Colon (tissue), 2 donors: Measurements from ENCODE around the gene ARHGAP1.
"Not testable (repeated sequence)": the region's sequence is repeated elsewhere in the genome, so short reads cannot be mapped to it uniquely, and the experiment has no call there.

Experiments used
- FAIRE-seq: peaks from 2 replicates; lab custom pipeline; 2012; peaks lifted over from hg19 to GRCh38; lab: Jason Lieb, UNC
- donor health status: control.
- donor health status: control.

Gene ARHGAP1

DNA sequence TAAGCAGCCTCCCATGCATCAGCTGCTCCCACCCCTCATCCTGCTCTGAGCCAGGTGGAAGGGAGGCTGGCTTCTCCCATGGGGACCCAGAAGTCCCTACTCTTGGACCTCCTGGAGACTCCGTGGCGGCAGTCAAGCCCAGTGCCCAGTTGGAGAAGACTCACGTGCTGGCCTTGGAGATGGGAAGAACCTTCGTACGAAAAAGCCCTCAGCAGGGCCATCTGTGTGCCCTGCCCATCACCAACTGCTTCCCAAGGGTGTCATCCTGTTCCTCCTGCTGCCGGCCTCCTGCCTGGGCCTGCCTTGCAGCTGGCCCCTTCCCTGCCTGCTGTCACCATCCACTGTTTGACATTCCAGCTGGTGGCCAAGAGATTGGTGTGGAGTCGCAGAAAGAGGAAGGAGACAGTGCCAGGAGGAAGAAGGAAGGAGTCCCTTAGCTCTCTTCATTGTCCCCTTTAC, 28.0 kb downstream of the ARHGAP1 start:
- FAIRE-seq = no peak

DNA sequence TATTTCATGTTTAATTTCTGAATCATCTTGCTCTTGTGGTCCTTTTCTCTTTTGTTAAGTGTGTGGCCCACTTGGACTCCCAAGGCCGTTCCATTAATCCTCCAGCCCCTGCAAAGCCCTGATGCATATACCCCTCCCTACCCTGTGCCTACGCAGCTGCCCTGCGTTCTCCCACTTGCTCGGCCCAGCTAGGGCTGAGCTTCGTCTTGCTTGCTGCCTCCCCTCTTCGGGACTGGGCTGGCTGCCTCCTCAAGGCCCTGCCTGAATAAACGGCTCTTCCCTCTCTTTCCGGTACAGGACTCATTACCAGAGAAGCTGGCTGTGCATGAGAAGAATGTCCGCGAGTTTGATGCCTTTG, 28.5 kb downstream of the ARHGAP1 start:
- FAIRE-seq = no peak

DNA sequence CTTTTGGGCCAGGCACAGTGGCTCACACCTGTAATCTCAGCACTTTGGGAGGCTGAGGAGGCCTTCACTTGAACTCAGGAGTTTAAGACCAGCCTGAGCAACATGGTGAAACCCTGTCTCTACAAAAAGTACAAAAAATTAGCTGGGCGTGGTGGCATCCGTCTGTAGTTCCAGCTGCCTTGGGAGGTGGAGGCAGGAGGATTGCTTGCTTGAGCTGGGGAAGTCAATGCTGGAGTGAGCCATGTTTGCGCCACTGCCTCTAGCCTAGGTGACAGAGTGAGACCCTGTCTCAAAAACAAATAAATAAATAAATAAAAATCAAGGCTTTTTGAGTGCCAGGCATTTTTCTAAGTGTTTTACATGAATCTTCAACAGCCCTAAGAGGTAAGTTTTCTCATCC, 29.9 kb downstream of the ARHGAP1 start:
- FAIRE-seq = not testable (repeated sequence)

DNA sequence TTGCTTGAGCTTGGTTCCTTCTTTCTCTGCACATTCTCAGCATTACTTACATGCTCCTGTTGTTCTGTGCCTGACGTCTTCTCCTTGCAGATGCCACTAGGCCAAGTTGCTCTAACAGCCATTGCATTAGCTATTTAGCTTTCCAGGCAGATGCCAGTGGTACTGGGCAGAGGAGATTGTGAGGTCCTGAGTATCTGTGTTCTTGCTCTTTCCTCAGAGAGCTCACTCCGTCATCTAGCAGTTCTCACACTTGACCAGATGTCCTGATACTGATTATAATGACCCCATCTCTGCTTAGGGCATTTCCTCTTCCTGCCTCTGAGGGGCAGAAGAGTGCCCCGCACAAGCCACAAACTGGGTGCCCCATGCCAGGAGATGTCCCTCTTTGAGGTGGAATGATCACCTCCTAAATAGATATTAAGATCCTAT, 30.7 kb downstream of the ARHGAP1 start:
- FAIRE-seq = no peak

DNA sequence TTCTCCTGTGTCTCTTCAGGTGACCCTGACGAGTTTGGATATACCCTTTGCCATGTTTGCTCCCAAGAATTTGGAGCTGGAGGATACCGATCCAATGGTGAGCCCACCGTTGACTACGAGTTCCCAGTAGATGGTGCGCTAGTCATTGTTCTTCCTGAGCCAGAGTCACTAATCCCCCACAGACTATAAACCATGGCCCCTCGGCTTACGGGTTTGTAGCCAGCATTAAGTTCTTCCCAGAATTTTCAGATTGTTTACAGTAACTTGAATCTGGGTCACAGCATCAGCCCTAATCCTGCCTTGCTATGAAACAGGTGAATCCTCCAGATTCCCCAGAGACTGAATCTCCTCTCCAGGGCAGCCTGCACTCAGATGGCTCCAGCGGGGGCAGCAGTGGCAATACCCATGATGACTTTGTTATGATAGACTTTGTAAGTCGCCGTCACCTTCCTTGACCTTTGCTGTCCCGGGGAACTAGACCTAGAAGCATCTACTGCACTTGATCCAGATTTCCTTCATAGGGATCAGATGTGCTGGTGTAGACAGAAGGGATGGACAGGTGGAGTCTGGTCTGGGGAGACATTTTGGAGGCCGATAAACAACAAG, 31.8 kb downstream of the ARHGAP1 start:
- FAIRE-seq = no peak

DNA sequence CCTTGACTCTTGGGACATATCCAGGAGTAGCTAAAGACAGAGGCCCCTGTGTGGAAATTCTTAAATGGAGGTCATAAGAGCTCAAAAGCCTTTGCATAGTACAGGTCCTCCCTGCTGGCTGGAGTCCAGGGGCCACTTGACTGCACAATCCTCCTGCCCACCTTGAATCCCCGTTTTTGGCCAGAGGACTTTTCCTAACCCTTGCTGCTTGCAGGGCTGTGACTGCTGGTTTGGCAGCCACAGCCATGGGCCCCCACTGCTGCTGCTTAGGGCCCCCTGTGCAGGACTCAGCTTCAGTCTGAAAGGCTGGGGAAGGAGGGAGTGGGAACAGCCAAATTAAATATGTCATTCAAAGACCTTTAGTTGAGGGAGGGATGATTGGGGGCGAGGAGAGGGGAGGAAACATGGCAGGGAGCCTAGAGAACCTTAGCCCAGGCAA, 33.4 kb downstream of the ARHGAP1 start:
- no peak for FAIRE-seq

DNA sequence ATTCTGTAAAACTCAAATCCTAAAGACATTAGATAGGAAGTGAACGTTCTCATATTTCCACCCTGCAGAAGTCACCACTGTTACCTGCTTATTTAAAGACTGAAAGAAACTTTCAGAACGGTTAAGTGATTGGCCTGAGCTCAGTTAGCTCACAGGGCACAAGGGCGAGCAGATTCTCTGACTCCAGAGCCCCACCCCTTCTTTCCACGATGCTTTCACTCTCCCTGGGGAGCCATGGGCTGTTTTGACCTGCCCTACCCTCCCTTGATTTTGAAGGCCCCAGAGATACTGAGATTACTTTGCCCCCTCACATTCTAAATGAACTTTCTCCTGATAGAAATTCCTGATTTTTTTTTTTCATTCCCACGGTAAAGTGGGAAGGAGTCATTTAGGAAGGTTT, 33.9 kb downstream of the ARHGAP1 start:
- no peak for FAIRE-seq

DNA sequence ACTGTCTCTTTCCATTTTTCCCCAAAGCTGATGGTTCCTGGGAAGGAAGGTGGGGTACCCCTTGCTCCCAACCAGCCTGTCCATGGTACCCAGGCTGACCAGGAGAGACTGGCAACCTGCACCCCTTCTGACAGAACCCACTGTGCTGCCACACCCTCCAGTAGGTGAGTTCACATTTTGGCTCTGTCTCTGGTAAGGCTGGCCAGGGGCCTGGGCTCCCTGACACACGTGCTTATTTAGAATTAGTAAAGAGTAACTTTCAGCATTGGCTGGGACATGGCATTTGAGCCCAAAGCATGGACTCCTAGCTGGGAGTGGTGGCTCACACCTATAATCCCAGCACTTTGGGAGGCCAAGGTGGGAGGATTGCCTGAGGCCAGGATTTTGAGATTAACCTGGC, 35.1 kb downstream of the ARHGAP1 start:
- FAIRE-seq = no peak

DNA sequence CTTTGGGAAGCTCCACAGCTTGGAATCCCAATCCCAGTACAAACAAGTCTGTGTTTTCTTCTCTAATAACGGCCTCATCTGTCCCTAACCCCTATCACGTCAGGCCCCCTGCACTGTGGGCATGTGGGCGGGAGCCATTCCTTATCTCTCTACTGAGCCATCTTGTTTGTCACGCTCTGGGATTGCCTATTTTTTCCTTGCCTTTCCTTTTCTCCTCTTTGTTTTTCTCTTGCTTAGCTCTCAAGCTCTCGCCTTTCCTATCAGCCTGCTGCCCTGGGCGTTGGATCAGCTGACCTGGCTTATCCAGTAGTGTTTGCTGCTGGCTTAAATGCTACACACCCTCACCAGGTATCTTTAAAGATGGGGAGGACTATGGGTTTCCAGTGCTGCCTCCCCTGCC, 35.8 kb downstream of the ARHGAP1 start:
- FAIRE-seq = no peak

DNA sequence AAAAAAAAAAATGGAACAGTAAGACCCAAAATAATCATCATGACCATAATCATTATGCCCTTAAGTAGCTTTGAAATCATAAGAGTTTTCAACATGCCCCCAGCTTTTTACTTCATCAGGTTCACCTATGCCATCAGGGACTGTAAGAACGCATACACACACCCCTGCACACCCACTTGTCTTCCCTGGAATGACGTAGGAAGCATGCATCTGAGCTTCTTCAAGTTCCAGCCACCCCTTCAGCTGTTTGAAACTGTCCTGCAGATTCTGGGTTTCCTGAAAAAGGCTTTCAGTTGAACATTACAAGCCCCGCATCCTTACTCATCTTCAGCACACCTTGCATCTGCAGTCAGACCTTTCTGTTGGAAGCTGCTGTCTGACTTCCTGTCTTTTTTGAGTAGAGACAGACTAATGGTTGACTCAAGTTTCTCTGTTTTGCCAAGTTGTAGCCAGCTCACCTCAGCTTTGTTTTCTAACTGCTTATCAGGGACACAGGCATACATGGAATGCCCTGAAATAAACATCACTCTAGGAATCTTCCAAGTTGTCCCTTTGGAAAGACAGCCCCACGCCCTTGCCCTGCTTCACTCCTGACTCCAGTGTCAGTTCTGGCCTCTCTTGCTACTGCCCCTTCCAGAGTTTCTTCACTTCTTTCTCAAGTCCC, 37.0 kb downstream of the ARHGAP1 start:
- FAIRE-seq = no peak

DNA sequence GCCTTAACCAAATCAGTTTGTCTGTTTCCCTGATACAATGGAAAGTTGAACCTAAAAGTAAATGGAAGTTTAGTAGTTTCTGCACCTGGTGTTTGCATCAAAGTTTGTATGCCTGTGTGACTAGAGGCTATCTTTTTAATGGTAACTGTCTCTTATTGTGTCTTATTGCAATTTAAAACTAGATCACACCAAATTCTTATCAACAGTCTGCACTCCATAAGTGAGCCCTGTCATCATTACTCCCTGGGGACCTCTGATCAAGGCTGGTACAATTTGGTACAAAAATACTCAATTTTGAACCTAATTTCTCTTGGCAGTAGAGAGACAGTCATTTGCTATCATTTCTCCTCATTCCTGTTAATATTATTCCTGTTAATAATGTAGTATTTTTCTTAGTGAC, 38.1 kb downstream of the ARHGAP1 start:
- FAIRE-seq = no peak

DNA sequence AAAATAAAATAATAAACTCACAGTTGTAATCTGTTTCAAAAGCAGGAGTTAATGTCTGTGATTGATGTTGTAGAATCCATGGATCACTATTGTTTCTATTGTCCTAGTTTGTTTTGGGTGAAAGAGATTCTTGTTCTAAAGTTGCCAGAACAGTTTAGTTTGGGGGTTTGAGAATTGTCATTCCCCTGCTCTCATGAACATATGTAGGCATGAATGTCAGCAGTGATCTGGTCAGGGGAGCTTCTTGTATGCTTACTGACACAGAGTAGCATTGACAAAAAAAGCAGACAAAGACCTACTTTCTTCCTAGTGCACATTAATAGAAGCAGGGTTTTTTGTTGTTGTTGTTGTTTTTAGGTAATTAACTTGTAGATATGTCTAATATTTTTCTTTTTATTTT, 38.6 kb downstream of the ARHGAP1 start:
- no peak for FAIRE-seq

DNA sequence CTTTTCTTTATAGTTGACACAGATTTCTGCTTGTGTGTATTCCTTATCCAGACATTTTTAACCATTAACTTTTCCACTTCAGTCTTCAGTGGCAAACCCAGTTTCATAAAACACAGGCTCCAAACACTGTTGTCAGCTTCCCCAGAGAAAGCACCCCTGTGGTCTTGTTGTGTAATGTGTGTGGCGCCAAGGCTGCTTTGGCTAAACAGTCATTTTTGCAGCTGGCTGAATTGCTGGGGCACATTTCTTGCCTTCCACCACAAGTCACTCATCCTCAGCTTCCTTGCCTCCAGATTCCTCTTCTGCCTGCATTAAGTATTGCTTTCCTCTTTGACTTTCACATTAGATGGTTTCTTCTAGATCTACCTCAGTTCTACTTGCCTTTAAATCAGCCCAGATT, 40.5 kb downstream of the ARHGAP1 start:
- FAIRE-seq = no peak

DNA sequence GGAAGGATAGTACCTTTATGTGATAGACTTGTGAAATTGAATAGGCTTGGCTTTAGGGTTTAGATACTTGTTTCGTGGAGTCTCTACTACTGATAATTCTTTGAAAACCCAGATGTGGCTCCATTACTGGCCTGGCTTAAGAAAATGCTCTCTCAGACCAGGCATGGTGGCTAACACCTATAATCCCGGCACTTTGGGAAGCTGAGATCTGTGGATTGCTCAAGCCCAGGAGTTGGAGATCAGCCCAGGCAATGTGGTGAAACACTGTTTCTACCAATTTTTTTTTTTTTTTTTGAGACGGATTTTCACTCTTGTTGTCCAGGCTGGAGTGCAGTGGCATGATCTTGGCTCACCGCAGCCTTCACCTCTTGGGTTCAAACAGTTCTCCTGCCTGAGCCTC, 42.2 kb downstream of the ARHGAP1 start:
- no peak for FAIRE-seq

DNA sequence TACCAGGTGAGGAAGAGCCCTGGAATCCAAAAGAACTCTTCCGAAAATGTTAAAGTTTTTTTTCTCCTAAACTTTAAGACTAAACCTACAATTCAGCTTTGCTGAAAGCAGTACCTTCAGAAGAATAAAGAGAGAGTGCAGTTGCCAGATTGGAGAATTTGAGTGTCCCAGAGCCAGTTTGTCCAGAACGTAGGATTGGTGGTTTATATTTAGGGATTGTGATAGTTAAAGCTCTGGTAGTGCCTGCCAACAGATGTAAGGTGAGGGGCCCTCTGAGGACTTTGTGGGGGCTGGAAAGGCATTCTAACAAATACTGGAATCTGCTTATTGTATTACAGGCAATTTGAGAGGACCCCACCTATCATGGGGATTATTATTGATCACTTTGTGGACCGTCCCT, 43.2 kb downstream of the ARHGAP1 start:
- no peak for FAIRE-seq

DNA sequence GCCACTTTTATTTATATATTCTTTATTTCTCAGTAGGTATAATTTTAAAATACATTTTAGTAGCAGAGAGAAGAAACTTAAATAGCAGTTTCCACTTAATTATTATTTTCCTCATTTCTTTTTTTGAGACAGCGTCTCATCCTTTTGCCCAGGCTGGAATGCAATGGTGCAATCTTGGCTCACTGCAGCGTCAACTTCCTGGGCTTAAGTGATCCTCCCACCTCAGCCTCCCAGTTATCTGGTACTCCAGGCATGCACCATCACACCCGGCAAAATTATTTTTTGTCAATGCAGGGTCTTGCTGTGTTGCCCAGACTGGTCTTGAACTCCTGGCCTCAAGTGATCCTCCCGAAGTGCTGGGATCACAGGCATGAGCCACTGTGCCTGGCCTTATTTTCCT, 44.8 kb downstream of the ARHGAP1 start:
- FAIRE-seq = no peak

DNA sequence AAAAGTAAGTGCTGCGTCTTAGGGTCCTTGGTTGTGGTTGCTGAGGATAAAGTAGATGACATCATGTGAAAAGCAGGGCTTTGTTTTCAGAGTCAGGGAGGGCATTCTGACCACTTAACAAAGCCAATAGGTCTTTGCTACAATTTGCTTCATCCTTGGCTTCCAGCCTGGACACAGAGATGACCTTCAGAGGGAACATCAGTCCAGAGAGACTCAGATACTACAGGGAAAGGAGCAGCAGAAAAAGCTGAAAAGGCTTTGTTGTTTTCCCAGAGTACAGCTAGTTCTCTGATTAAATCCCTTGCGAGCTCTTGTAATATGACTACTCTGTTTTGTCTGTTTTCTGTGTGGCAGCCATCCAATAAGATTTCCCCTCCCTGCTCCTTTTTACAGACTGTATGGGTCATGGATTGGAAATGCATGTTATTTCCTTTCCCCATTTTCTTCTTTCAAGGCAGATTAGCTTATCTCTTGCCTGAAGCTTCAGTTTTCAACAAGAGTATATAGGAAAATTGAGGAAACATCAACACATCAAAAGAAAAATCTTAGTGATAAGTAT, 51.2 kb downstream of the ARHGAP1 start:
- no peak for FAIRE-seq

DNA sequence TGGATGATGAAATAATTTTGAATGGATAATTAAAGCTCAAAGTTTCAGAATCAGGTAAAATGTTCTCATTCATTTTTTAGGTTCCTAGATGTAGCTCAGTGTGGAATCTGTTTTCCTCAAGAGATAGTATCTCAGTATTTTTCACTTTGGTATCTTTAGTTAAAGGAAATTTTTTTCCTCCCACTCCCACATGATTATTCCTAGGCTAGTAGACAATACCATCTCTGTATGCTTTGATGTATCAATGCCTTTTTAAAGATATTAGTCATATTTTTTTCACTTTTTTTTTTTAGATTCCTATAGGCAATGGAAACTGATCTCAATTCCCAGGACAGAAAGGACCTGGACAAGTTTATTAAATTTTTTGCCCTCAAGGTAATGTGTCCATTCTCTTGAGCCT, 56.4 kb downstream of the ARHGAP1 start:
- FAIRE-seq = no peak

DNA sequence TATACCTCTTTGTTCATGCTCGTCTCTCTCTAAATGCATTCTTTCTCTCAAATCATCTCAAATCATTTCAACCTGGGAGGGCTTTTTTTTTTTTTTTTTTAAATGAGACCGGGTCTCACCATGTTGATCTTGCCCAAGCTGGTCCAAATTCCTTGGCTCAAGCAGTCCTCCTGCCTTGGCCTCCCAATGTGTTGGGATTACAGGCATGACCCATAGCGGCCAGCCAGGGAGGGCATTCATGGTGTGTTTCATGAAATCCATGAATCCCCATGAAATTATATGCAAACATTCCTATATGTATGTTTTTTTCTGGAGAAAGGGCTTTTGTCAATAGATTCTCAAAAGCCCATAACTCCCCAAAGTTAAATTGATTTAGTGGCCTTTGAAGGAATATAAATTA, 56.9 kb downstream of the ARHGAP1 start:
- FAIRE-seq = no peak

DNA sequence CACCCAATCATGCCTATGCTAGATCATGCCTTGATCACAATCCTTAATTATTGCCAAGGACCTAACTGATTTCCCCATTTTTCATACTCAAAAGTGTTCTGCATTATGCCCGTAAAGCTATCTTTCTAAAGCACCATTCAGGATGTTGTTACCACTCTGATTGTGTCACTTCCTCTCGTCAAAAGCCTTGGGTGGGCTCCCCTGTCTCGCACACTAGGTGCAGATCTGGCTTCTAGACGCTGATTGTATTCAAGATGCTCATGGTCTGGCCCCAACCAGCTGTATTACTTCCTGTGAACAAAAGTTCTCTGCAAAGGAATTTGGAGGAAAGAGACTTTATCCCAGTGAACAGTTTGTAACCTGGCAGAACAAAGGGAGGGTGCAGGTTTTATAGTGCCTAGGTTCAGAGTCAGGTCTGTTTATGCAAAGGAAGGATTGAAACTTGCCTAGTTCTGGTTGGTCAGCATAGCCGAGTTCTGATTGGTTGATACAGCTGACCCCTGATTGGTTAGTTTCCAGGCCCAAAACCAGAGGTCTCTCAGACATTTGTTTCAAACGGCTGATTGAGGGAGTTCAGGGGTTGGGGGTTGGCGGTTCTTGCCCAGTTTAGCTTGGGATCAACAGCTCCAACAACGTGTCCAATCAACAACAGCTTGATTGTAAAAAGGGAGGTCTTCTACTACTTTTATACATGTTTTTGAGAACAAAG, 57.6 kb downstream of the ARHGAP1 start:
- no peak for FAIRE-seq

DNA sequence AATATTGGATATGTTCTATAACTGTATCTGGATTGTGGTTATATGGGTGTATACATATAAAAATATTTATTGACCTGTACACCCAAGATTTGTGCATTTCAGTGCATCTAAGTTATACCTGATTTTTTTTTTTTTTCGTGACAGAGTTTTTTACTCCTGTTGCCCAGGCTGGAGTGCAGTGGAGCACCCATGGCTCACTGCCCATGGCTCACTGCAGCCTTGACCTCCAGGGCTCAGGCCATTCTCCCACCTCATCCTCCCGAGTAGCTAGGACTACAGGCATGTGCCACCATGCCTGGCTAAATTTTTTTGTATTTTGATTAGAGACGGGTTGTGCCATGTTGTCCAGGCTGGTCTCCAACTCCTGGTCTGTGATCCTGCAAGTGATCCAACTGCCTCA, 58.8 kb downstream of the ARHGAP1 start:
- no peak for FAIRE-seq

DNA sequence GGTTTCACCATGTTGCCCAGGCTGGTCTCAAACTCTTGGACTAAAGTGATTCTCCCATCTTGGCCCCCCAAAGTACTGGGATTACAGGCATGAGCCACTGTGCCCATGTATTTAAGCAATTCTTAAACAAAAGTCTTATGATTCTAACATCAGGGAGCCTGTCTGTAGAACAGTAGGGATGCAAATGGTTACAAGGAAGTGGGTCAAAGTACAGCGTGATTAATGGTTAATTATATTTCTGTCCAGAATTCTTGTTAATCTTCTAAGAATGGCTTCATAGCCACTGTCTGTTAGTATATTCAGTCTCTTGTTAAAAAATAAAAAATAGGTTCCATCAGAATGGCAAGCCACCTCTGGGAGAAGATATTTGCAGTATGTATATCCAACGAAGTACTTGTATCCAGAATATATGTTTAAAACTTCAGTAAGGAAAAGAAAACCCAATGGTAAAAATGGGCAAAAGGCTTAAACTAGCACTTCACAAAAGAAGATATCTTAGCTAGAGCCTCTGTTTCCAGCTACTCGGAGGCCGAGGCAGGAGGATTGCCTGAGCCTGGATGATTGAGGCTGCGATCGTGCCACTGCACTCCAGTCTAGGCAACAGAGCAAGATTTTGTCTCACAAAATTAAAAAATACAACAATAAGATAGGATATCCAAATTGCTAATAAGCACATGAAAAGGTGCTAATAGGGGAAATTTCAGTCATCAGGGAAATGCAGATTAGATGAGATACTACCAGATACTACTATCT, 60.2 kb downstream of the ARHGAP1 start:
- FAIRE-seq = no peak
